Measurements from ENCODE around the gene TMPRSS9. TPM values are rescaled to one million over a fixed set of nuclear protein-coding genes. Genes with fewer than 3 reads are reported as not detected.

Gene TMPRSS9
- total RNA-seq, 1 donor from 2014 or later: not detected

- peaks cover 49% of the 10 kb centered on the region for H3K36me3 Mint-ChIP-seq (ENCODE audit: low read depth)
- no peak overlapping the region for H3K27ac Mint-ChIP-seq
- no peak for DNase-seq (ENCODE audit: low spot score)
- H3K4me3 Mint-ChIP-seq (ENCODE audit: low read depth): no peak overlapping the region
- intact Hi-C loops (cut with micrococcal nuclease): no loop called here
- H3K4me1 Mint-ChIP-seq (ENCODE audit: low read depth): peaks cover 4% of the 10 kb centered on the region
- H3K27me3 Mint-ChIP-seq (ENCODE audit: low read depth): no peaks in the 10 kb centered on the region
- no peaks in the 10 kb centered on the region for H3K9me3 Mint-ChIP-seq
These were observed 69.0 kb downstream of the TMPRSS9 start for GRCh38 chr19:2428756-2429711.

- intact Hi-C loops (cut with micrococcal nuclease): no loop called here
- Mint-ChIP-seq H3K9me3 (no peaks in the 10 kb centered on the region), H3K4me3 (ENCODE audit: low read depth) (no peak overlapping the region), H3K36me3 (ENCODE audit: low read depth) (peaks cover 53% of the 10 kb centered on the region), H3K4me1 (ENCODE audit: low read depth) (peaks cover 4% of the 10 kb centered on the region), H3K27ac (no peak overlapping the region), H3K27me3 (ENCODE audit: low read depth) (no peaks in the 10 kb centered on the region)
- no peak for DNase-seq (ENCODE audit: low spot score)
These were observed 70.0 kb downstream of the TMPRSS9 start for GRCh38 chr19:2429917-2430535.

- no peaks in the 10 kb centered on the region for H3K27me3 Mint-ChIP-seq (ENCODE audit: low read depth)
- no peak overlapping the region for H3K27ac Mint-ChIP-seq
- peaks cover 52% of the 10 kb centered on the region for H3K36me3 Mint-ChIP-seq (ENCODE audit: low read depth)
- H3K9me3 Mint-ChIP-seq: no peaks in the 10 kb centered on the region
- H3K4me1 Mint-ChIP-seq (ENCODE audit: low read depth): peaks cover 3% of the 10 kb centered on the region
- intact Hi-C loops (cut with micrococcal nuclease): no loop called here
- no peak for DNase-seq (ENCODE audit: low spot score)
- H3K4me3 Mint-ChIP-seq (ENCODE audit: low read depth): no peak overlapping the region
These were observed 71.4 kb downstream of the TMPRSS9 start for GRCh38 chr19:2431318-2432055.

GRCh38 chr19:2432131-2432848 lies 72.2 kb downstream of the TMPRSS9 start:
- Mint-ChIP-seq H3K4me1 (ENCODE audit: low read depth) (peaks cover 3% of the 10 kb centered on the region), H3K27ac (no peak overlapping the region), H3K36me3 (ENCODE audit: low read depth) (peaks cover 47% of the 10 kb centered on the region), H3K9me3 (no peaks in the 10 kb centered on the region), H3K4me3 (ENCODE audit: low read depth) (no peak overlapping the region), H3K27me3 (ENCODE audit: low read depth) (no peaks in the 10 kb centered on the region)
- intact Hi-C loops (cut with micrococcal nuclease): no loop called here
- no peak for DNase-seq (ENCODE audit: low spot score)

- H3K4me3 Mint-ChIP-seq (ENCODE audit: low read depth): no peak overlapping the region
- H3K9me3 Mint-ChIP-seq: no peaks in the 10 kb centered on the region
- H3K27me3 Mint-ChIP-seq (ENCODE audit: low read depth): no peaks in the 10 kb centered on the region
- H3K36me3 Mint-ChIP-seq (ENCODE audit: low read depth): peaks cover 44% of the 10 kb centered on the region
- H3K4me1 Mint-ChIP-seq (ENCODE audit: low read depth): no peaks in the 10 kb centered on the region
- H3K27ac Mint-ChIP-seq: no peak overlapping the region
- no peak for DNase-seq (ENCODE audit: low spot score)
- intact Hi-C loops (cut with micrococcal nuclease): no loop called here
These were observed 73.8 kb downstream of the TMPRSS9 start for GRCh38 chr19:2433854-2434253.

- H3K9me3 Mint-ChIP-seq: no peaks in the 10 kb centered on the region
- DNase-seq (ENCODE audit: low spot score): no peak
- H3K27me3 Mint-ChIP-seq (ENCODE audit: low read depth): no peaks in the 10 kb centered on the region
- H3K4me1 Mint-ChIP-seq (ENCODE audit: low read depth): no peaks in the 10 kb centered on the region
- intact Hi-C loops (cut with micrococcal nuclease): no loop called here
- H3K4me3 Mint-ChIP-seq (ENCODE audit: low read depth): no peak overlapping the region
- H3K36me3 Mint-ChIP-seq (ENCODE audit: low read depth): peaks cover 44% of the 10 kb centered on the region
- H3K27ac Mint-ChIP-seq: no peak overlapping the region
These were observed 74.2 kb downstream of the TMPRSS9 start for GRCh38 chr19:2434267-2434666.

- intact Hi-C loops (cut with micrococcal nuclease): no loop called here
- peaks cover 42% of the 10 kb centered on the region for H3K36me3 Mint-ChIP-seq (ENCODE audit: low read depth)
- no peak overlapping the region for H3K27ac Mint-ChIP-seq
- H3K9me3 Mint-ChIP-seq: no peaks in the 10 kb centered on the region
- H3K4me1 Mint-ChIP-seq (ENCODE audit: low read depth): no peaks in the 10 kb centered on the region
- H3K27me3 Mint-ChIP-seq (ENCODE audit: low read depth): no peaks in the 10 kb centered on the region
- H3K4me3 Mint-ChIP-seq (ENCODE audit: low read depth): no peak overlapping the region
- no peak for DNase-seq (ENCODE audit: low spot score)
These were observed 74.7 kb downstream of the TMPRSS9 start for GRCh38 chr19:2434721-2435265.

- Mint-ChIP-seq H3K27me3 (ENCODE audit: low read depth) (no peaks in the 10 kb centered on the region), H3K36me3 (ENCODE audit: low read depth) (peaks cover 35% of the 10 kb centered on the region), H3K4me3 (ENCODE audit: low read depth) (no peak overlapping the region), H3K27ac (no peak overlapping the region), H3K4me1 (ENCODE audit: low read depth) (no peaks in the 10 kb centered on the region), H3K9me3 (no peaks in the 10 kb centered on the region)
- DNase-seq (ENCODE audit: low spot score): no peak
- intact Hi-C loops (cut with micrococcal nuclease): no loop called here
These were observed 76.3 kb downstream of the TMPRSS9 start for GRCh38 chr19:2436384-2436783.

- H3K9me3 Mint-ChIP-seq: no peaks in the 10 kb centered on the region
- no peak overlapping the region for H3K4me3 Mint-ChIP-seq (ENCODE audit: low read depth)
- H3K36me3 Mint-ChIP-seq (ENCODE audit: low read depth): peaks cover 35% of the 10 kb centered on the region
- no peaks in the 10 kb centered on the region for H3K27me3 Mint-ChIP-seq (ENCODE audit: low read depth)
- no peak for DNase-seq (ENCODE audit: low spot score)
- no peaks in the 10 kb centered on the region for H3K4me1 Mint-ChIP-seq (ENCODE audit: low read depth)
- H3K27ac Mint-ChIP-seq: no peak overlapping the region
- intact Hi-C loops (cut with micrococcal nuclease): no loop called here
These were observed 76.9 kb downstream of the TMPRSS9 start for GRCh38 chr19:2436926-2437325.

GRCh38 chr19:2438178-2438577 lies 78.1 kb downstream of the TMPRSS9 start:
- intact Hi-C loops (cut with micrococcal nuclease): no loop called here

GRCh38 chr19:2440515-2440914 lies 80.5 kb downstream of the TMPRSS9 start:
- H3K4me3 Mint-ChIP-seq (ENCODE audit: low read depth): no peak overlapping the region
- no peak overlapping the region for H3K27ac Mint-ChIP-seq
- no peak for DNase-seq (ENCODE audit: low spot score)
- intact Hi-C loops (cut with micrococcal nuclease): no loop called here
- H3K27me3 Mint-ChIP-seq (ENCODE audit: low read depth): no peaks in the 10 kb centered on the region
- no peaks in the 10 kb centered on the region for H3K4me1 Mint-ChIP-seq (ENCODE audit: low read depth)
- H3K9me3 Mint-ChIP-seq: no peaks in the 10 kb centered on the region
- peaks cover 27% of the 10 kb centered on the region for H3K36me3 Mint-ChIP-seq (ENCODE audit: low read depth)

More at GRCh38 chr19:2438178-2438577, 78.1 kb downstream of the TMPRSS9 start:
- Mint-ChIP-seq H3K9me3 (no peaks in the 10 kb centered on the region), H3K36me3 (ENCODE audit: low read depth) (peaks cover 28% of the 10 kb centered on the region), H3K27ac (no peak overlapping the region), H3K4me1 (ENCODE audit: low read depth) (no peaks in the 10 kb centered on the region), H3K4me3 (ENCODE audit: low read depth) (no peak overlapping the region), H3K27me3 (ENCODE audit: low read depth) (no peaks in the 10 kb centered on the region)
- DNase-seq (ENCODE audit: low spot score): no peak

GRCh38 chr19:2441096-2441752 lies 81.2 kb downstream of the TMPRSS9 start:
- no peaks in the 10 kb centered on the region for H3K9me3 Mint-ChIP-seq

More at GRCh38 chr19:2441096-2441752, 81.2 kb downstream of the TMPRSS9 start:
- peaks cover 26% of the 10 kb centered on the region for H3K36me3 Mint-ChIP-seq (ENCODE audit: low read depth)
- H3K4me3 Mint-ChIP-seq (ENCODE audit: low read depth): no peak overlapping the region
- no peaks in the 10 kb centered on the region for H3K4me1 Mint-ChIP-seq (ENCODE audit: low read depth)
- intact Hi-C loops (cut with micrococcal nuclease): no loop called here
- no peak overlapping the region for H3K27ac Mint-ChIP-seq
- no peaks in the 10 kb centered on the region for H3K27me3 Mint-ChIP-seq (ENCODE audit: low read depth)
- DNase-seq (ENCODE audit: low spot score): no peak
